ENCODE data around the gene PRTN3. TPM values are rescaled to one million over a fixed set of nuclear protein-coding genes. Genes with fewer than 3 reads are reported as not detected.
"Not testable (repeated sequence)": the region's sequence is repeated elsewhere in the genome, so short reads cannot be mapped to it uniquely, and the experiment has no call there.

Gene PRTN3
- total and polyA plus RNA-seq, 3 experiments from 2014 or later, result not detected

DNA sequence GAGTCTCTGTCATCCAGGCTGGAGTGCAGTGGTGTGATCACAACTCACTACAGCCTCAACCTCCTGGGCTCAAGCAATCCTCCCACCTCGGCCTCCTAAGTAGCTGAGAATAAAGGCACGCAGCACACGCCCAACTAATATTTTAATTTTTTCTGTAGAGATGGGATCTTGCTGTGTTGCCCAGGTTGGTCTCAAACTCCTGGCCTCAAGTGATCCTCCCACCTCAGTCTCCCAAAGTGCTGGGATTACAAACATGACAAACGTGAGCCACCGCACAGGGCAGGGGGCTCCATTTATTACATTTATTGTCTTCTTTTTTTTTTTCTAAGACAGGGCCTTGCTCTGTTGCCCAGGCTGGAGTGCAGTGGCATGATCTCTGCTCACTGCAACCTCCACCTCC, 20.6 kb upstream of the PRTN3 start:
- CTCF ChIA-PET, H3K4me3 Mint-ChIP-seq: not testable (repeated sequence)

DNA sequence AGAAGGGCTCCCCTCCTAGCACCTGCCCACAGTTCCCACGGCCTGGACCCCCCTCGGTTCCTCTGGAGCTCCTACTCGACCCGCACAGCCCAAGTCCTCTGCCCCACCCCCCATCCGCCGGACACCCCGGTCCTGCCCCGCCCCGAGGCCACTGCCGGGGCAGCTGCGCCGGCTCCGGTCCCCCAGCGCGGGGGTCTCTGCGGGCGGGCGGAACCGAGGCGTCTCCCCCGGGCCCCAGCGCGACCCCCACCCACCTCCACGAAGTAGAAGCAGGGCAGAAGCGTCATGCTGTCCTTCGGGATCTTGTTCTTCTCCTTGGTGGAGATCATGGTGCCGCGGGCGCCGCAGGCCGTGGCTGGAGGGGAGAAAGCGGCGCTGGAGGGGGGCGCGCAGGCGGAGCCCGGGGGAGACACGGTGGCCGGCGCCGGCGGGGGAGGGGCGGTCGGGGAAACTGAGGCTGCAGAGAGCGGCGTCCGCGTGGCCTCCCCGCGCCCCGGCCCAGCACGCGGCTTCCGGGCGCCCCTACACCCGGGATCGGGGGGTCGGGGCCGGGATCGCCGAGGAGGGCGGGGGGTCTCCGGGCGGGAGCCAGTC, 19.5 kb upstream of the PRTN3 start:
- H3K9me3 Mint-ChIP-seq, result no peaks in the 10 kb centered on the region
- no peak overlapping the region for H3K4me3 Mint-ChIP-seq
- H3K27me3 Mint-ChIP-seq, result peaks cover 10 to 15% of the 10 kb centered on the region in 2 donors
- Histone ChIP-seq H3K27me3 (ENCODE audit: insufficient read depth, low read length, poor library complexity, severe bottlenecking) (peaks cover 6% of the 10 kb centered on the region), H3K9me3 (ENCODE audit: low read length) (no peaks in the 10 kb centered on the region), H3K4me3 (ENCODE audit: low read length) (no peak overlapping the region), H3K36me3 (ENCODE audit: insufficient read depth, low read length) (no peaks in the 10 kb centered on the region), H3K27ac (ENCODE audit: low read depth, low read length) (no peak overlapping the region), H3K4me1 (ENCODE audit: insufficient read depth, low read length) (no peaks in the 10 kb centered on the region)
- H3K36me3 Mint-ChIP-seq, result peaks cover 0 to 3% (median 2%) of the 10 kb centered on the region in 3 donors
- ChIA-PET POLR2A (no interaction called here), CTCF (no interaction called here)
- H3K27ac Mint-ChIP-seq, result no peak overlapping the region
- peaks cover 0 to 3% (median 0%) of the 10 kb centered on the region in 3 donors for H3K4me1 Mint-ChIP-seq
- no peak for DNase-seq

More for the DNA sequence above, 20.6 kb upstream of the PRTN3 start:
- H3K27me3 ChIP-seq (ENCODE audit: insufficient read depth, low read length, poor library complexity, severe bottlenecking); H3K4me1 Mint-ChIP-seq; POLR2A ChIA-PET; DNase-seq; H3K27ac Mint-ChIP-seq; H3K36me3 ChIP-seq (ENCODE audit: insufficient read depth, low read length); H3K4me1 ChIP-seq (ENCODE audit: insufficient read depth, low read length); H3K36me3 Mint-ChIP-seq; H3K27ac ChIP-seq (ENCODE audit: low read depth, low read length); H3K9me3 ChIP-seq (ENCODE audit: low read length); H3K9me3 Mint-ChIP-seq; H3K4me3 ChIP-seq (ENCODE audit: low read length): not testable (repeated sequence)
- H3K27me3 Mint-ChIP-seq, result peaks cover 10 to 15% of the 10 kb centered on the region in 2 donors

DNA sequence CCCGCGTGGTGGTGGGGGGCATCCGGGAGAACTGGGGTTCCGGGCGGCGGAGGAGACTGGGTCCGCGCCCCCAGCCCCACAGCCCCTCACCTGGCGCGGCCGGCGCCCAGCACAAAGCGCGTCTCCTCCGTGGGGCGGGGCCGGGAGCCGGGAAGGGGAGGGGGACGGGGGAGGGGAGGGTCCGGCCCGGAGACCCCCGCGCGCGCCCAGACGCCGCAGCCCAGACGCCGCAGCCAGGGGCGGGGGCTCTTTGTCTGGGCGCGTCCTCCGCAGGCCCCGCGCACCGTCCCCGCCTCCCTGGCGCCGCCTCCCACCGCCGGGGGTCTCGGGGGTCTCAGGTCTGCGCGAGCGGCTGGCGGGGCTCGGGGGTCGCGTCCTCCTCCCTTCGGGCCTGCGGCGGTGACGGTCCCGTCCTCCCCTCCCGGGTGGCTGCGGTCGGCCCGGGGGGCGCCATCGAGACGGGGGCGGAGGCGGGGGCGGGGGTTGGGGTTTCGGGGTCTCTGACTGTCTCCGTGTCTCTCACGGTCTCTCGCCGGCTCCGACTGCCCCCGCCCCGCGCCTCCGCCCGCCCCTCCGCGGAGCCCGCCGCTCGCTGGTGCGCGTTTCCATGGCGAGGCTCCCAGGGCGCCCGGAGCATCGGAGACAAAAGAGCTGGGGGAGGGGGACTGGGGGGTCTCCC, 18.8 kb upstream of the PRTN3 start, which contains the start of gene PLPPR3:
Gene PLPPR3, minus strand, starts transcription at position 131 of the 679 bp plus-strand sequence. CDS start 396 bp downstream, outside the sequence.
- H3K27me3 Mint-ChIP-seq, result peaks cover 10 to 15% of the 10 kb centered on the region in 2 donors
- no peaks in the 10 kb centered on the region for H3K36me3 Mint-ChIP-seq
- POLR2A ChIA-PET, result no interaction called here
- Histone ChIP-seq H3K27ac (ENCODE audit: low read depth, low read length) (no peak within 1 kb of the TSS), H3K36me3 (ENCODE audit: insufficient read depth, low read length) (no peaks in the 10 kb centered on the region), H3K4me1 (ENCODE audit: insufficient read depth, low read length) (no peaks in the 10 kb centered on the region), H3K4me3 (ENCODE audit: low read length) (no peak within 1 kb of the TSS), H3K27me3 (ENCODE audit: insufficient read depth, low read length, poor library complexity, severe bottlenecking) (peaks cover 6% of the 10 kb centered on the region), H3K9me3 (ENCODE audit: low read length) (no peaks in the 10 kb centered on the region)
- peak within 1 kb of the TSS in 3 of 7 donors; percentile 5 to 75 (median 35) for H3K4me3 Mint-ChIP-seq
- no peaks in the 10 kb centered on the region for H3K9me3 Mint-ChIP-seq
- CTCF ChIA-PET, result no interaction called here
- no peak within 1 kb of the TSS for H3K27ac Mint-ChIP-seq
- peaks cover 0 to 3% (median 0%) of the 10 kb centered on the region in 3 donors for H3K4me1 Mint-ChIP-seq
- no peak for DNase-seq

DNA sequence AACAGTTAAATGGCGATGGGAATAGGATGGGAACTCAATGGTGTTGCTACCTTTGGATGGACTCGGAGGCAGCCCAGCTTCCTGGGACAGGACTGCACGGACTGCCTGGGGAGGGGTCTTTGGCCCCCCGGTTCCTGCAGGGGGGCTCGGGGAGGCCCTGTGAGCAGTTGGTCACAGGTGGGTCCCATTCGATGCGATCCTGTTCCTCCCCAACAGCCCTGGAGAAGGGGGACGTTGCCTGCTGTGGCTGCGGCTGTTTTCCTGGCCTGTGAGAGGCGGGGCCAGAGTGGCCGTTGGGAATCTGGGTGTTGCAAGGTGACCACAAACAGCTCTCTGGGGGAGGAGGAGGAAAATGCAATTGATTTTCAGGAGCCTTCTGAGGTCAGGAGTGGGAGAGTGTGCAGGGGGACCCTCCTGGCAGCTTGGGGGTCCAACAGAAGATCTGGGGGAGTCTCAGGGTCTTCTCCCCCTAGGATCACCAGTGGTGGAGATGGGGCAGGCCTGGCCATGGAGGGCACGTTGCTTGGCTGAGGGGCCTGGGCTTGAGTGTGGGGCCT, 17.2 kb upstream of the PRTN3 start:
- peaks cover 10 to 15% of the 10 kb centered on the region in 2 donors for H3K27me3 Mint-ChIP-seq
- Histone ChIP-seq H3K4me3 (ENCODE audit: low read length) (no peak overlapping the region), H3K36me3 (ENCODE audit: insufficient read depth, low read length) (no peaks in the 10 kb centered on the region), H3K27me3 (ENCODE audit: insufficient read depth, low read length, poor library complexity, severe bottlenecking) (peaks cover 6% of the 10 kb centered on the region), H3K9me3 (ENCODE audit: low read length) (no peaks in the 10 kb centered on the region), H3K27ac (ENCODE audit: low read depth, low read length) (peak overlapping the region; percentile 67), H3K4me1 (ENCODE audit: insufficient read depth, low read length) (no peaks in the 10 kb centered on the region)
- H3K4me3 Mint-ChIP-seq, result peak overlapping the region in 1 of 7 donors; percentile 27
- H3K27ac Mint-ChIP-seq, result no peak overlapping the region
- no peaks in the 10 kb centered on the region for H3K9me3 Mint-ChIP-seq
- DNase-seq, result no peak
- H3K36me3 Mint-ChIP-seq, result no peaks in the 10 kb centered on the region
- H3K4me1 Mint-ChIP-seq, result peaks cover 0 to 3% (median 0%) of the 10 kb centered on the region in 3 donors
- ChIA-PET POLR2A (no interaction called here), CTCF (no interaction called here)

DNA sequence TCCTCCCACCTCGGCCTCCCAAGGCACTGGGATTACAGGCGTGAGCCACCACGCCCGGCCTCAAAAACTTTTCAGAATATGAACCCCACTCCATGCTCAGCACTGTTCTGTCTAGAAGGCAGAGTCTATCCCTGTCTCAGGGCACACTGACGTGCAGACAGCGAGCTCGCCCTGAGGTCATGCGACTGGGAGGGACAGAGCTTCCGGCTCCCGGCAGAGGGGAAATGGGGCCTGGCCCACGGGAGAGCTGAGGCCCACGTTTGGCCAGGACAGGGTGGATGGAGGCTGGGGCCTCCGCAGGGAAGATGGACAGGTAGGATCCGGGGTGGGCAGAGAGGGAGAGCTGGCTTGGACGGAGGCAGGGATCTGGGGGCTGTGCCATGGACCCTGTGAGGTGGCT, 15.9 kb upstream of the PRTN3 start:
- CTCF ChIA-PET, result no interaction called here
- H3K27ac Mint-ChIP-seq, result no peak overlapping the region

DNA sequence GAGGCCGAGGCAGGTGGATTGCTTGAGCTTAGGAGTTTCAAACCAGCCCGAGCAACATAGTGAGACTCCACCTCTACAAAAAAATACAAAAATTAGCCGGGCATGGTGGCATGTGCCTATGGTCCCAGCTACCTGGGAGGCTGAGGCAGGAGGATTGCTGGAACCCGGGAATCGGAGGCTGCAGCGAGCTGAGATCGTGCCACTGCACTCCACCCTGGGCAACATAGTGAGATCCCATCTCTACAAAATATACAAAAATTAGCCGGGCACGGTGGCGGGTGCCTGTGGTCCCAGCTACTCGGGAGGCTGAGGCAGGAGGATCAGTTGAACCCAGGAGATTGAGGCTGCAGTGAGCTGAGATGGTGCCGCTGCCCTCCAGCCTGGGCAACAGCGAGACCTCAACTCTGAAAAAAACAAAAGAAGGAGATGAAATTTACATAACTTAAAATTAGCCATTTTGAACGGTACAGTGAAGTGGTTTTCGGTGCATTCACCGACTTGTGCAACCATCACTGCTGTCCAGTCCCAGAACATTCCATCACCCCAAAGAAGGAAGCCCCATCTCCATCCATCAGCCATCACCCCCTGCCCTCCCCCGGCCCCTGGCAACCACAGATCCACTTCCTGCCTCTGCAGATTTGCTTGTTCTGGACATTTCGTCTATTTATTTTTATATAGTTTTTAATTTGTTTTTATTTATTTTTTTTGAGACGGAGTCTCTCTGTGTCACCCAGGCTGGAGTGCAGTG, 14.7 kb upstream of the PRTN3 start:
- peaks cover 6% of the 10 kb centered on the region for H3K27me3 ChIP-seq (ENCODE audit: insufficient read depth, low read length, poor library complexity, severe bottlenecking)
- DNase-seq, result no peak
- Mint-ChIP-seq H3K27ac (no peak overlapping the region), H3K36me3 (no peaks in the 10 kb centered on the region), H3K9me3 (no peaks in the 10 kb centered on the region), H3K4me3 (no peak overlapping the region), H3K4me1 (peaks cover 0 to 3% (median 0%) of the 10 kb centered on the region in 3 donors), H3K27me3 (peaks cover 10 to 15% of the 10 kb centered on the region in 2 donors)
- H3K9me3 ChIP-seq (ENCODE audit: low read length), result no peaks in the 10 kb centered on the region
- CTCF ChIA-PET, result no interaction called here
- H3K36me3 ChIP-seq (ENCODE audit: insufficient read depth, low read length), result no peaks in the 10 kb centered on the region
- no peak overlapping the region for H3K27ac ChIP-seq (ENCODE audit: low read depth, low read length)
- no peaks in the 10 kb centered on the region for H3K4me1 ChIP-seq (ENCODE audit: insufficient read depth, low read length)
- no peak overlapping the region for H3K4me3 ChIP-seq (ENCODE audit: low read length)
- POLR2A ChIA-PET, result no interaction called here

More for the DNA sequence above, 15.9 kb upstream of the PRTN3 start:
- no peak overlapping the region for H3K4me3 ChIP-seq (ENCODE audit: low read length)
- H3K4me3 Mint-ChIP-seq, result no peak overlapping the region
- H3K9me3 Mint-ChIP-seq, result no peaks in the 10 kb centered on the region
- no peaks in the 10 kb centered on the region for H3K36me3 ChIP-seq (ENCODE audit: insufficient read depth, low read length)
- H3K9me3 ChIP-seq (ENCODE audit: low read length), result no peaks in the 10 kb centered on the region
- H3K4me1 ChIP-seq (ENCODE audit: insufficient read depth, low read length), result no peaks in the 10 kb centered on the region
- no peak for DNase-seq
- peaks cover 6% of the 10 kb centered on the region for H3K27me3 ChIP-seq (ENCODE audit: insufficient read depth, low read length, poor library complexity, severe bottlenecking)
- POLR2A ChIA-PET, result no interaction called here
- H3K4me1 Mint-ChIP-seq, result peaks cover 0 to 3% (median 0%) of the 10 kb centered on the region in 3 donors
- H3K27ac ChIP-seq (ENCODE audit: low read depth, low read length), result no peak overlapping the region
- peaks cover 10 to 16% of the 10 kb centered on the region in 2 donors for H3K27me3 Mint-ChIP-seq
- no peaks in the 10 kb centered on the region for H3K36me3 Mint-ChIP-seq

DNA sequence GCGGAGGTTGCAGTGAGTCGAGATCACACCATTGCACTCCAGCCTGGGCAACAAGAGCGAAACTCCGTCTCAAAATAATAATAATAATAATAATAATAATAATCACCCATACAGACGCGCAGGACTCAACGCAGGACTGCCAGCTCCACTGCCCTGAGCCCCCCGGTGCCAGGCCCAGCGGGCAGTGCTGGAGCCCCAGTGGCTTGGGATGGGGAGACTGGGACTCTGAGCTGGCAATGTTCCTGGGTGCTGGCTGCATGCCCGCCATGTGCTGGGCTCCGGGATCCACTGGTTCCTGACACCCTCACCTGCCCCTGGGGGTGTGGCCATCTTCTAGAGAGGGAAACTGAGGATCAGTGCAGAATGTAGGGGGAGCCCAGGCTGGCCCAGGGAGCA, 13.5 kb upstream of the PRTN3 start:
- Mint-ChIP-seq H3K4me3 (no peak overlapping the region), H3K36me3 (no peaks in the 10 kb centered on the region), H3K9me3 (no peaks in the 10 kb centered on the region), H3K27ac (no peak overlapping the region), H3K27me3 (peaks cover 10 to 15% of the 10 kb centered on the region in 2 donors), H3K4me1 (peaks cover 0 to 3% (median 0%) of the 10 kb centered on the region in 3 donors)
- H3K4me1 ChIP-seq (ENCODE audit: insufficient read depth, low read length), result no peaks in the 10 kb centered on the region
- no peak overlapping the region for H3K27ac ChIP-seq (ENCODE audit: low read depth, low read length)
- no peak for DNase-seq
- peaks cover 6% of the 10 kb centered on the region for H3K27me3 ChIP-seq (ENCODE audit: insufficient read depth, low read length, poor library complexity, severe bottlenecking)
- H3K36me3 ChIP-seq (ENCODE audit: insufficient read depth, low read length), result no peaks in the 10 kb centered on the region
- CTCF ChIA-PET, result no interaction called here
- POLR2A ChIA-PET, result no interaction called here
- no peaks in the 10 kb centered on the region for H3K9me3 ChIP-seq (ENCODE audit: low read length)
- no peak overlapping the region for H3K4me3 ChIP-seq (ENCODE audit: low read length)

All from CD8-positive, alpha-beta memory T cell (primary cell).